HG02981 (cell line): ENCODE results near the gene SDF2.
"Not testable (repeated sequence)": the region's sequence is repeated elsewhere in the genome, so short reads cannot be mapped to it uniquely, and the experiment has no call there.

ENCODE experiments used
- ATAC-seq: cut with Tn5 transposase; IDR thresholded peaks from one replicate; pipeline ENCODE4 v1.9.1; 2021; ENCODE audit warnings: mild to moderate bottlenecking, moderate library complexity; ENCODE audit not compliant: unreplicated experiment

The SDF2 gene

DNA sequence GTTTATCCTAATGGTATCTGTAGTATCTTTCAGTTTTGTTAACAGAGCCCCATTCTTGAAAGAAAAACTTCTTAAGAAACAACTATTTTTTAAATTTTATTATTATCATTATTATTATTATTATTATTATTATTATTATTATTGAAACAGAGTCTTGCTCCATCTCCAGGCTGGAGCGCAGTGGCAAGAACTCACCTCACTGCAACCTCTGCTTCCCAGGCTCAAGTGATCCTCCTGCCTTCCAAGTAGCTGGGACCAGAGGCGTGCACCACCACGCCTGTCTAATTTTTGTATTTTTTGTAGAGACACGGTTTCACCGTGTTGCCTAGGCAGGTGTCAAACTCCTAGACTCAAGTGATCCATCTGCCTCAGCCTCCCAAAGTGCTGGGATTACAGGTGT lies 23.7 kb upstream of the SDF2 start:
- no peak for ATAC-seq

DNA sequence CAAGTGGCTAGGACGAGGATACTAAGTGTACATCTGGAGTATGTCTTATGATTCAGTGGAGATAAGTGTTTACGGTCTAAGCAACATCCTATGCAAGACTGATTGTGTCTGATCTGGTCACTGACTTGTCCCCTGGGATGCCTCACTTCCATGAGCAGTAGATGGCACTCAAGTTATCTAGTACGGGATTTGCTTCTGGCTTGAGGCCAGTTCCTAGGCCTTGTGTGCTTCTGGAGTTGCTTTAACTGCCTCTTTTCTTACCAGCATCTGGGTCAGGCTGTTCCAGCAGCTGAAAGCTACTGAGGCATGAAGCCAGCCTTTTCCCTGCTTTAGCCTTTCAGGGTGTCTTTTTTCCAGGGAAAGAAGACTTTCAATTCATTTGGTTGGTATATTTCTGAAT lies 23.3 kb upstream of the SDF2 start:
- ATAC-seq: no peak

DNA sequence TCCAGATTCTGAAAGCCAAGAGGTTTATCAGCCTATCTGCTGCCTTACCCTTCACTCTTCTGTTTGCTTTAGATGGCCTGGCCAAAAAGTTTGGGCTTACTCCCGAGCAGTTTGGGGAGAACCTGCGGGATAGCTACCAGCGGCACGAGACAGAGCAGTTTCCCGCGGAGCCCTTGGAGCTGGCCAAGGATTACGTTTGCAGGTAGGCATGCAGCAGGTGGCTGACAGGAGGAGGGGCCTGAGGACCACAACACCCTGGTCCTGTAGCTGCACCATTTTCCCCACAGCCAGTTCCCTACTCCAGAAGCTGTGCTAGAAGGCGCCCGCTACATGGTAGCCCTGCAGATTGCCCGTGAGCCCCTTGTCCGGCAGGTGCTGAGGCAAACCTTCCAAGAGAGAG lies 20.9 kb upstream of the SDF2 start:
- no peak for ATAC-seq

DNA sequence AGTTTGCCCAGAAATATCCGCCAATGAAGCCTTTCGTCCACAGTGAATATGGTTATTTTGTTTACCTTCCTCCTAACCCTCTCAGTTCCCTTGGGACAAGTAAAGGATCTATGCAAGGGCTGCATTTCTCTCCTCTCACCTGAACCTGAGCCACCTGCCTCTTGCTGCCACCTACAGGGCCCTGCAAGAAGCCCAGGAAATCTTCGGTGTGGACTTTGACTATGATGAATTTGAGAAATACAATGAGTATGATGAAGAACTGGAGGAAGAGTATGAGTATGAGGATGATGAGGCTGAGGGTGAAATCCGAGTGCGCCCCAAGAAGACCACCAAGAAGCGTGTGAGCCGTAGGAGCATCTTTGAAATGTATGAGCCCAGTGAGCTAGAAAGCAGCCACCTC lies 14.3 kb upstream of the SDF2 start:
- no peak for ATAC-seq

DNA sequence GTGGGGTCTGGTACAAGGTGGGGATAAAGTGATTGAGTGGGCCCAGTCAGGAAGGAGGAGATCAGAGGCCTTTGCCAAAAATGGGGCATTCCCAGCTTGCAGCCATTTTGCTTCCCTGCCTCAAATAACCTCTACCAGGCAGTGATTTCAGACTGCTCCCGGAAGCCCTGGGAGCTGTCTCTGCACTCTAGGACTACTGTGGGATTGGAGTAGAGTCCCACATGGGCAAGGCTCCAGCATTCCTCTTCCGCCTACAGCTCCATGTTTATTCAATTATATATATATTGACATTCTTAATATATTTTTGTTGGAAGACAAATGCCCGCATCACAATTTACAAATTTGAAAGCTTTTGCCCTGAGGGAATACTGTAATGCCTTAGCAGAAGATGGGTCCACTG lies 13.8 kb upstream of the SDF2 start:
- ATAC-seq: no peak

DNA sequence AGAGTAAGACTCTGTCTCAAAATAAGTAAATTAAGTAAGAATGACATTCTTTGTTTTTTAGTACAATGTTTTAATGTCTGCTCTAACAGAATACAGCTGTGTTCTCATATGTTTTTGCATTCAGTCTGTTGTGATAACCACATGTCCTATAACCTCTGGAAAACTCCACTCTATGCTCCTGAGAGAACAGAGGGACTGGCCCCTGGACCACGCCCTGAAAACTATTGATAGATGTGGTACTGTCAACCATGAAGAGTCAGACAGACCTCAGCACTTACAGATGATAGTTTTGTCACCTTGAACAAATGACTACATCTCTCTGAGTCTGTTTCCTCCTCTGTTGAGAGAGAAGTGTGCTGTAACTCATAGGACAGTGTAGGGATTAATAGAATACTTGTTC lies 8.2 kb upstream of the SDF2 start:
- no peak for ATAC-seq

DNA sequence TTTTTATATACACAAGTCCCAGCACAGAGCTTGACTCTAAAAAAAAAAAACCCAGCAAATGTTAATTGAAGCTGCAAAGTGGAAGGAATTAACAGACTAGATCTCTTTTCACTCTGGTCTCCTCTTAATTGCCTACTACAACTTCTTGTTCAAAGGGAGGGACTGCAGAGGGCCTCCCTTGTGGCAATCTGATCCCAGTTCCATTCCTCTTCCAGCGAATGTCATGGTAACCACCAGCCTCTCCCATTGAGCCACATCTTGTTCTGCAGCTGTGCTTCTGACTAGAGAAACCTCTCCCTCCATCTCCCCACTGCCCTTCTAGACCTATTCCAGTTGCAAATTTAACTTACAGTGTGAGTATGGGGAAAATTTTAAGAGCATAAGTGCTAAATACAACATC lies 6.2 kb upstream of the SDF2 start:
- ATAC-seq: no peak

DNA sequence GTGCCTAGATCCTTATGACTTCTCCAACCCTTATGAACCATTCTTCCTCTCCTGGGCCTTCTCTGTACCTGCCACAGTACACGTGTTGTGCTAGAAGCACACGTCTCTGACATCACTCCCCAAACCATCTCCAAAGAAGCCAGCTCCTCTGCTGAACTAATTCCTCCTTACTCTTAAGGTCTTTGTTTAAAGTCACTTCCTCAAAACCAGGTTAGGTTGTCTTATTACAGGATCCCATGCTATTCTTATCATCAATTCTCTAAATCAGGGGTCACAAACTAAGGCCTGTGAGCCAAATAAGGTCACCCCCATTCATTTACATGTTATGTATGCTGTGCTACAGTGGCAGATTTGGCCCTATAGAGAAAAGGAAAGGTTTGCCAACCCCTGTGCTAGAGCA lies 4.3 kb upstream of the SDF2 start:
- no peak for ATAC-seq

DNA sequence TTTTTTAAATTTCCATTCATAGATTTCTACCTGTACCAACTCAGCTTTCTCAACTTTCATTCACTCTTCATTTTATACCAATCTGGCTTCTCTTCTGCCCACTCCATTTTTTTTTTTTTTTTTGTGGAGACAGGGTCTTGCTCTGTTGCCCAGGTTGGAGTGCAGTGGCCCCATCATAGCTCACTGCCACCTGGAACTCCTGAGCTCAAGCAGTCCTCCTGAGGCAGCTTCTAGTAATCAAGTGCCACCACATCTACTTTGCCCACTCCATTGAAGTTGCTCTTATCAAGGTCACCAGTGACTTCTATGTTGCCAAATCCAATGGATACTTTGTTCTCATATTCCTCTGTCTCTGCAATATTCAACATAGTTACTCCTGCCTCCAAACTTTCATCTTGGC lies 2.0 kb upstream of the SDF2 start:
- ATAC-seq: no peak

DNA sequence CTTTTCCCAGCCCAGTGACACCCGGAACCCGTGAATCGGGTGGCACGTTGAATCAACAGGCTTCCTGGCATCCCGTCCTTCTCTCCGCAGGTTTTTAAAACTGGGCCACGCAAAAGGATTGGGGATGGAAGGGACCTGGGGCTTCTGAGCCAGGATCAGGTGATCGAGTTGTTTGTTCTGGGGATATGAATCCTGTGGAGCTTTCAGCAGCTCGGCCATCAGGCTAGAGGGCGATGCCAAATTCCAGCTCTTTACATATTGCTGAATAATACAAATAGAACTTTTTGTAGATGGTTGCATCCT lies 772 bp upstream of the SDF2 start:
- no peak for ATAC-seq

DNA sequence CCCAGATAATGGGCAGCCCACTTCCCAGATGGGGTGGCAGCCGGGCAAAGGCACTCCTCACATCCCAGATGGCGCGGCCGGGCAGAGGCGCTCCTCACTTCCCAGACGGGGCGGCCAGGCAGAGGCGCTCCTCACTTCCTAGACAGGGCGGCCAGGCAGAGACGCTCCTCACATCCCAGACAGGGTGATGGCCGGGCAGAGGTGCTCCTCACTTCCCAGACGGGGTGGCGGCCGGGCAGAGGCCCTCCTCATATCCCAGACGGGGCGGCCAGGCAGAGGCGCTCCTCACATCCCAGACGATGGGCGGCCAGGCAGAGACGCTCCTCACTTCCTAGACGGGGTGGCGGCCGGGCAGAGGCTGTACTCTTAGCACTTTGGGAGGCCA lies 2.2 kb downstream of the SDF2 start:
- ATAC-seq: not testable (repeated sequence)

DNA sequence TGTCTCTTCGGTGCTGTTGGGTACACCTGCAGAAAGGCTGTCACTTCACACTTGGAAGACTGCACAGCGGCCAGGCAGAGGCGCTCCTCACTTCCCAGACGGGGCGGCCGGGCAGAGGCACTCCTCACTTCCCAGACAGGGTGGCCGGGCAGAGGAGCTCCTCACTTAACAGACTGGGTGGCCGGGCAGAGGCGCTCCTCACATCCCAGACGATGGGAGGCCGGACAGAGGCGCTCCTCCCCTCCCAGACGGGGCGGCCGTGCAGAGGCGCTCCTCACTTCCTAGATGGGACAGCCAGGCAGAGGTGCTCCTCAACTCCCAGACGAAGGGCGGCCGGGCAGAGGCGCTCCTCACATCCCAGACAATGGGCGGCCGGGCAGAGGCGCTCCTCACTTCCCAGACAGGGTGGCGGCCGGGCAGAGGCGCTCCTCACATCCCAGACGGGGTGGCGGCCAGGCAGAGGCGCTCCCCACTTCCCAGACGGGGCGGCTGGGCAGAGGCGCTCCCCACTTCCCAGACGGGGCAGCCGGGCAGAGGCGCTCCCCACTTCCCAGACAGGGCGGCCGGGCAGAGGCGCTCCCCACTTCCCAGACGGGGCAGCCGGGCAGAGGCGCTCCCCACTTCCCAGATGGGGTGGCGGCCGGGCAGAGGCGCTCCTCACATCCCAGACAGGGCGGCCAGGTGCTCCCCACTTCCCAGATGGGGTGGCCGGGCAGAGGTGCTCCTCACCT lies 2.8 kb downstream of the SDF2 start:
- ATAC-seq: not testable (repeated sequence)

DNA sequence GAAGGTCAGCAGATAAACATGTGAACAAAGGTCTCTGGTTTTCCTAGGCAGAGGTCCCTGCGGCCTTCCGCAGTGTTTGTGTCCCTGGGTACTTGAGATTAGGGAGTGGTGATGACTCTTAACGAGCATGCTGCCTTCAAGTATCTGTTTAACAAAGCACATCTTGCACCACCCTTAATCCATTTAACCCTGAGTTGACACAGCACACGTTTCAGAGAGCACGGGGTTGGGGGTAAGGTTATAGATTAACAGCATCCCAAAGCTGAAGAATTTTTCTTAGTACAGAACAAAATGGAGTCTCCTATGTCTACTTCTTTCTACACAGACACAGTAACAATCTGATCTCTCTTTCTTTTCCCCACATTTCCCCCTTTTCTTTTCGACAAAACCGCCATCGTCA lies 3.4 kb downstream of the SDF2 start:
- ATAC-seq: not testable (repeated sequence)

DNA sequence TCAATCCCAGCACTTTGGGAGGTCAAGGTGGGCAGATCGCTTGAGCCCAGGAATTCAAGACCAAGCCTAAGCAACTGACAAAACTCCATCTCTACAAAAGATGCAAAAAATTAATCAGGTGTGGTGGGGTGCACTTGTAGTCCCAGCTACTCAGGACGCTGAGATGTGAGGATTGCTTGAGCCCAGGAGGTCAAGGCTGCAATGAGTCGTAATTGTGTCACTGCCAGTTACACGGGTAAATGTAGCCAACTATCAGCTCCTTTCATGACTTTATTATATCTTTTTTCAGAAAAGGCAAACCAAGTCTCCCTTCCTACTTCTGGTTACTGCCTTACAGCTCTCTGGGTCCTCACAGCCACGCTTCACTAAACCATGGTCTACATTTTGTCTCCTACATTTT lies 4.0 kb downstream of the SDF2 start:
- ATAC-seq: no peak

DNA sequence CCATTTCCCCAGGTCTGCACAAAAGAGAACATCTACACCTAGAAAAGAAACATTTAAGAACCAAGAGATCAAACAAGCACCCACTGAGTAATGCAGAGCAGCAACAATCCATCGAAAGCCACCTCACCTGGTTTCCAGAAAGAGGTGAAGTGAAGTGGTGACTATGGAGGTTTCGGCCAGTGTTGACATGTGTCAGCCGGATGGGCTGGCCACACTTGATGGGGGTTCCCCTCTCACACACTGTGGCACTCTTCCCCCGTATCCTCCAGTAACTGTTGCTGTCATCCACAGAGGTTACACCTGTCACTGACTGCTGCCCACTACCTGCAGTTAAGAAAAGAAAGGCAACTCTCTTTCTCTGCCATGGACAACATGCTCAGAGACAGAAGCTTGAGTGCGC lies 6.5 kb downstream of the SDF2 start:
- ATAC-seq: no peak

DNA sequence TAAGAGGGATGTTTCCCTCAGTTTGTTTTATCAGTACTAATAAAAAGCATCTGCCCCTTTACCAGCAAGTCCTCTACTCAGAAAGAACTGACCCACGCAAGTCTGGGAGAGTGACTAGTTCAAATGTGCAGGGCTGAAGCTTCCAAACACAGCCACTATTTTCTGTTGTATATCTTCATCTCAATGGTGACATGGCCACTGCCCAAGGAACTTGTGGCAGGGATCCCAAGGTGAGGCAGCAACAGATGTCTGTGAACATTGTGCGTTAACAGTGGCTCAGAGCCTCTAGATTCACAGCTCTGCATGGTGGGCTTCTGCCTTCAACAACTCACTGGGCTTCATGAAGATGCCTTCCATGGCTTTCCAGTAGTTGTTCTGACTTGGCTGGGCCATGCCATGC lies 13.0 kb downstream of the SDF2 start:
- ATAC-seq: no peak

DNA sequence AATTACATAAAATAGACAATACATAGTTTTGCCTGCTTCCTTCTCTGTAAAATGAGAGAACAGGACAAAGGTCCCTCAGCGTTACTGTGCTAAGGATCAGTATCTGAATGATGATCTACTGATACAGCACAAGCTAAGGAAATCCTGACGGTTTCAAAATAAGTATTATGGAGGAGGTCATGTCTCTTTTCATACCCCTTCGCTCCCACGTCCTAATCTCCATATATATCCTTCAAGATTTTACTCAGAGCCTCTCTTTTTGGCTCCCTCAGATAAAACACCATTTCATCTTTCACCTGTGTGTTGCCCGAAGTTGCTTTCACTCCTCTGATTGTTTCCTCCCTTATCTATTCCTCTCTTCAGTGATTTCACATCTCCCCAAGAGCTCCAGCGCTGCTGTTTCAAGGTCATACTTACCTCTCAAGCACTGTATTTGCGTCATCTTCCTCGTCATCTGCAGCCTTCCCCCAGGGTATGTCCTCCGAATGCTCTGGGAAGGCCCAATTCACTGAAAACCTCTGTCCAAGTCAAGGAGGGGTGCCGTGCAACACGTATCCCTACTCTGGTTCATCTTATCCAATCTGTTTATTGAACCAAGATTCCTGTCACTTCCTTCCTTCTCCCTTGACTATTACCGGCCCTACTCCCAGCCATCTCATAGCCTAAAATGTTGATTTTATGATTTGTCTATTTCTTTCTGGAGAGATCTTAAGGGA lies 15.5 kb downstream of the SDF2 start:
- ATAC-seq: no peak

DNA sequence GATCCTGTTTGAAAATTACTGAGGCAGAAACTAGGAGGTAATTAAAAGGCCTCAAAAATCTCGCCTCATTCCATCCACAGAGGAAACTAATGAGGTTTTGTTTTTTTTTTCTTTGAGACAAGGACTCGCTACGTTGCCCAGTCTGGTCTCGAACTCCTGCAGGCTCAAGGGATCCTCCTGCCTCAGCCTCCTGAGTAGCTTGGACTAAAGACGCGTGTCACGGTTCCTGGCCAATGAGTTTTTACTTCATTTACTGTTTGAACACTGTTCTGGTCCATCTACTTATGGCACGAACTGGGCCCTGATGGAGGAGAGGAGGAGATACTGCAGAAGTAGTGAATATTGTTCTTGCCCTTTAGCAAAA lies 16.1 kb downstream of the SDF2 start:
- ATAC-seq: no peak

DNA sequence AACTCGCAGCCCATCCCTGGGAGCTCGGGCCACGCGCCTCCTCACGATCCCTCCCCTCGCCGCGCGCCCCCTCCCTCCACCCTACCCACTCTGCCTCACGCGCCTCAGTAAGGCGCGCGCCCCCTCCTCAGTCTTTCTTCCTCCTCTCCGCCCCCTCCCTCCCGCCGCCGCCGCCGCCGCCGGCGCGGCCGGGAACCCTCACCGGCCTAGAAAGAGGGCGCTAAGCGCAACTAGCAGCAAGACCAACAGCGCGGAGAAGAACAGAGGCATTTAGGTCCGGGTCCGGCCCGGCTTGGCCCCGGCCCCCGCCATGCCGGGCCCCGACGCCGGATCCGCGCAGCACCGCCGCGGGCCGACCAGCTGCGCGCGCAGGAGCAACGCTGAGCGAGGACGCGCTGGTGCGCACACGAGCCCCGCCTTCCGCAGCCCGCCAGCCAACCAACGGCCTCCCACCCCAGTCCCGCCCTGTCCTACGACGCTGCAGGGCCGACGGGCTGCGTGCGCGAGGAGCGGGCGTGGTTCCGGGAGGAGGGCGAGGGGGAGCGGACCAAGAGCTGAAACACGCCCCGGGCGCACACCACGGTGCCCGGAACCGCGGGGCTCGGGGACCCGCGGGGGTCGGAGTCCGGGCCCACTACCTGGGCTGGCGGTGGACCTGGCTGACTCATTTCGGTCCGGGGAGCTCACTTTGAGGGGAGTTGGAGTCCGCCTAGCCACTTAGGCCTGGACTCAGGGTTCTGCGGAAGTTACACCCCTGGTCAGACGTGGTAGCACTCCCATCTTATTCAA lies 16.7 kb downstream of the SDF2 start, which contains the start of gene BLTP2:
BLTP2 (minus strand) TSS at position 372 of the 789 bp plus-strand sequence; CDS start at position 270, 102 bp downstream.
- ATAC-seq: peak; percentile 90

DNA sequence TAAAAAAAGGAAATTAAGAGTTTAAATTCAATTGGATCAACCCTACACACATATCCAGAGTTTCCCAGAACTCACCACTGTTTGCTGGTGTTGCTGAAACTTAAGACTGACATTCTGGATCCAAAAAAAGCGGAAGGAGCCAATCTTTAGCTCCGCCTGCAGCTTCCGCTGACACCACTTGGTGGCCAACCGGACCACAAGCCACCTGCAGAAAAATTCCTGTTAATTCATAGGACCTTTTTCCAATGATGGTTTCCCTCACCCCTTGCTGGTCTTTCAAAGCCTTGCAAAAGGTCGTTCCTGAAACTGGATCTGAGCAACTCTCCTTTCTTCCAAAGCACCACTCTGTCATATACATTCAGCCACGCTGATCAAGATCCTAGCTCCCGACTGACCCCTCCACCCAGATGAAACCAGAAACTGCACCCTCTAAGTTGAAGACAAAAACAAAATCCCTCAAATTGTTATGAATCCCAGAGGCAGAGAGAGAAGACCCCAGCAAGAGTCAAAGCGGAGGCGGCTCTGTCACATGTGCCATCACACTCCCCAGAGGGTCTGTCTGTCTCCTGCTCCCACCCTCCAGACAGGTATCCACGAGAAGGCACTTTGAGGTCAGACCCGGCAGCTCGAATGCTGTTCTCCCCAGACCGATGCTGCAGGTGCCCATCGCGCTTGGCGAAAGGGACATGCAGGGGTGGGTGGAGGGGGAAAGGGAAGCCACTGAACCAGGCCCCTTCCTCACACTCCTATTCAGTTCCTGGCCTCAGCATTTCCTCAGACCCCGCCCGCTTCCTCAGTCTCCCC lies 17.5 kb downstream of the SDF2 start:
- no peak for ATAC-seq

DNA sequence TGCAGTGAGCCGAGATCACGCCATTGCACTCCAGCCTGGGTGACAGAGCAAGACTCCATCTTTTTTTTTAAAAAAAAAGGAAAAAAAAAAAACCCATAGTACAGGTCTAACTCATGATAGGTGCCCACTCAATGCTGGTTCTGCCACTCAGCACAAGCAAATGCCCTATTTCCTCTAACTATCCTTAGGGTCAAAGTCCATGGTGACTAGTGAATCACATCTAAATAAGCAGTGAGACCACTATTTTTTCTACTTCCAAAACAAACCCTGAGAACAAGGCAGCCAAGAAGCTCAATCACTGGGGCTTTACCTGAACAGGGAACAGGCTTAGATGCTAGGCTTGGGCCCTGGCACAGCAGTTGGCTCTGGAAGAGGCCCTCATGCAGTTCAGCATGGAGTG lies 20.1 kb downstream of the SDF2 start:
- no peak for ATAC-seq
